A673 (cell line): Measurements from ENCODE around the gene HSD17B13. TPM values are rescaled to one million over a fixed set of nuclear protein-coding genes. Genes with fewer than 3 reads are reported as not detected.
"Not testable (repeated sequence)": the region's sequence is repeated elsewhere in the genome, so short reads cannot be mapped to it uniquely, and the experiment has no call there.

ENCODE experiments used
- BruUV-seq: library from RNA; stranded (reverse); fragments of 400-500 nt; replicated peaks from 2 replicates; lab custom pipeline; 2021; lab: Mats Ljungman, UMichigan
- CTCF ChIA-PET: fragments of 300-600 bp; sonication (Branson Sonifier 250); formaldehyde crosslinking; loops from one replicate; lab custom pipeline; 2022; ENCODE audit warnings: antibody characterized with exemption; lab: Charles Lee
- POLR2A ChIA-PET: fragments of 300-600 bp; sonication (Branson Sonifier 250); formaldehyde crosslinking; loops from one replicate; lab custom pipeline; 2022; ENCODE audit warnings: antibody characterized with exemption; ENCODE audit not compliant: low non-redundant PET; lab: Charles Lee
- DNase-seq: peaks from one replicate; pipeline ENCODE4 v3.0.0-alpha.2; 2015; ENCODE audit warnings: low spot score
- H3K27ac ChIP-seq: fragments of 200-600 bp; sonication (generic); 2 replicates; pipeline ENCODE4 v1.5.1; 2016; ENCODE audit warnings: mixed run types, low read depth, mild to moderate bottlenecking, mixed read lengths, antibody characterized with exemption, low read length; ENCODE audit not compliant: poor library complexity, severe bottlenecking
- H3K27me3 ChIP-seq: fragments of 200-600 bp; sonication (generic); replicated peaks from 2 replicates; pipeline ENCODE4 v1.6.1; 2017; ENCODE audit warnings: mixed run types, low read depth, mild to moderate bottlenecking, mixed read lengths, antibody characterized with exemption, low read length; ENCODE audit not compliant: insufficient read depth, poor library complexity
- H3K36me3 ChIP-seq: fragments of 200-600 bp; sonication (generic); 2 replicates; pipeline ENCODE4 v1.6.1; 2016; ENCODE audit warnings: mixed run types, mild to moderate bottlenecking, mixed read lengths, antibody characterized with exemption, low read length; ENCODE audit not compliant: insufficient read depth, poor library complexity, severe bottlenecking
- H3K4me1 ChIP-seq: fragments of 200-600 bp; sonication (generic); 2 replicates; pipeline ENCODE4 v1.6.1; 2017; ENCODE audit warnings: mixed run types, mild to moderate bottlenecking, mixed read lengths, antibody characterized with exemption, low read length; ENCODE audit not compliant: insufficient read depth, poor library complexity, severe bottlenecking
- H3K4me3 ChIP-seq: fragments of 200-600 bp; sonication (generic); 2 replicates; pipeline ENCODE4 v1.5.1; 2016; ENCODE audit warnings: low read depth, mixed run types, mild to moderate bottlenecking, mixed read lengths, low read length; ENCODE audit not compliant: poor library complexity, severe bottlenecking
- H3K9me3 ChIP-seq: fragments of 200-600 bp; sonication (generic); 2 replicates; pipeline ENCODE4 v1.6.1; 2016; ENCODE audit warnings: mixed run types, low read depth, mild to moderate bottlenecking, mixed read lengths, antibody characterized with exemption, low read length; ENCODE audit not compliant: poor library complexity, severe bottlenecking
- EZH2 ChIP-seq: fragments of 200-600 bp; sonication (generic); IDR thresholded peaks from 2 replicates; pipeline ENCODE4 v1.6.1; 2017; ENCODE audit warnings: borderline replicate concordance, low read depth, mild to moderate bottlenecking, mixed read lengths, antibody characterized with exemption, low read length; ENCODE audit not compliant: poor library complexity, severe bottlenecking
- intact Hi-C: fragments of 100-400 bp; cut with micrococcal nuclease; formaldehyde crosslinking; loops from one replicate; pipeline ENCODE4 v1.10.0; 2022; ENCODE audit not compliant: unreplicated experiment
- total RNA-seq: library from RNA; stranded (reverse); gene quantifications from 2 replicates; pipeline ENCODE4 v1.2.3, GENCODE V29; 2021
- TF ChIP-seq, protein P1 (sequence below): fragments of 300-800, 200-600 bp; sonication (generic); conservative IDR thresholded peaks from 2 replicates; pipeline ENCODE4 v1.5.1; 2017; ENCODE audit warnings: low read depth, mild to moderate bottlenecking, antibody characterized with exemption, low read length, moderate library complexity, mixed read lengths

Gene HSD17B13
- total RNA-seq, 1 experiment from 2014 or later: not detected

DNA sequence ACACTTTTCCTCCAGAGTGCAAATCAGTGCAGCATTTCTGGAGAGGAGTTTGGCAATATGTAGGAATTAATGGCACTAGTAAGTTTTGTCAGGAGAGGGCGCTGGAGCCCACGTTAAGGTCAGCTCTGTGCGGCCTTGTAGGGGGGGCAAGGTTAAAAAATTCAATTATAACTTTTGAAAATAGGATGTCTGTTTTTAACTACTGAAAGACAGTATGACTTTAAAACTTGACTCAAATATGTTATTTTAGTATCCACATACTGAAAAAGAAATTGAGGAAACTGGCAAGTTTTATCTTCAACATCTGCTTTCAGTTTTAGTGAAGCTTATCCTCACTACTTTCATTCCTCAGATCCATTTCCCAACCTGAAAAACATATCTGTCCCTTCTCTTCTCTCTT is 30.9 kb upstream of the HSD17B13 start:
- intact Hi-C loops: no loop called here

GRCh38 chr4:87345139-87345538 is 22.5 kb upstream of the HSD17B13 start:
- CTCF ChIA-PET: no interaction called here
- intact Hi-C loops: no loop called here
- TF ChIP-seq EZH2: no peak
- TF ChIP-seq, protein P1, sequence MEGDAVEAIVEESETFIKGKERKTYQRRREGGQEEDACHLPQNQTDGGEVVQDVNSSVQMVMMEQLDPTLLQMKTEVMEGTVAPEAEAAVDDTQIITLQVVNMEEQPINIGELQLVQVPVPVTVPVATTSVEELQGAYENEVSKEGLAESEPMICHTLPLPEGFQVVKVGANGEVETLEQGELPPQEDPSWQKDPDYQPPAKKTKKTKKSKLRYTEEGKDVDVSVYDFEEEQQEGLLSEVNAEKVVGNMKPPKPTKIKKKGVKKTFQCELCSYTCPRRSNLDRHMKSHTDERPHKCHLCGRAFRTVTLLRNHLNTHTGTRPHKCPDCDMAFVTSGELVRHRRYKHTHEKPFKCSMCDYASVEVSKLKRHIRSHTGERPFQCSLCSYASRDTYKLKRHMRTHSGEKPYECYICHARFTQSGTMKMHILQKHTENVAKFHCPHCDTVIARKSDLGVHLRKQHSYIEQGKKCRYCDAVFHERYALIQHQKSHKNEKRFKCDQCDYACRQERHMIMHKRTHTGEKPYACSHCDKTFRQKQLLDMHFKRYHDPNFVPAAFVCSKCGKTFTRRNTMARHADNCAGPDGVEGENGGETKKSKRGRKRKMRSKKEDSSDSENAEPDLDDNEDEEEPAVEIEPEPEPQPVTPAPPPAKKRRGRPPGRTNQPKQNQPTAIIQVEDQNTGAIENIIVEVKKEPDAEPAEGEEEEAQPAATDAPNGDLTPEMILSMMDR: no peak

More for the DNA sequence above, 30.9 kb upstream of the HSD17B13 start:
- ChIA-PET POLR2A (no interaction called here), CTCF (interaction anchor here (0.6 to 1.0 kb wide), 2 partner anchors 92 to 484 kb away, joined by 5 to 10 read pairs; no protein-coding TSS in a partner anchor)
- Histone ChIP-seq H3K9me3 (no peaks in the 10 kb centered on the region), H3K4me1 (no peaks in the 10 kb centered on the region), H3K36me3 (no peaks in the 10 kb centered on the region), H3K4me3 (no peak overlapping the region), H3K27ac (no peak overlapping the region), H3K27me3 (no peaks in the 10 kb centered on the region)
- peak; percentile 39 for DNase-seq
- TF ChIP-seq, protein P1: peak; percentile 57
- TF ChIP-seq EZH2: no peak
- BruUV-seq: no TSS peak

DNA sequence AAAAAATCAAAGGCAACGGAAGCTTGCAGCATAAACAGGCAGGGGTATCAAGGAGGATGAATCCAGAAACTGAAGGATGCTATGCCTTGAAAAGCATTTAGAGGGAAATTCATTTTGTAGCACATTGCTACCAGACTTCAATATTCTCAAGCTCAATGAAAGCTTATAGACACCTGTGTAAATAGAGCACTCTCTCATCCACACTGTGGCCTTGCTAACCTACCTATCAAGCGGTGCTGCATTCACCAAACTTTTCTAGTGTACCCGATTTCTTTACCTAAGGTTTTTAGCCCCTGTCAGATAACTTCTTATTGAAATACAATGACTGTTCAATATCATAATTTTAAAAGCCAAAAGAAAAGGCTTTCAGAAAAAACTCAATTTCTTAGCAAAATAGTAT is 20.2 kb upstream of the HSD17B13 start:
- POLR2A ChIA-PET: no interaction called here
- H3K36me3 ChIP-seq: no peaks in the 10 kb centered on the region
- intact Hi-C loops: no loop called here

More at GRCh38 chr4:87345139-87345538, 22.5 kb upstream of the HSD17B13 start:
- Histone ChIP-seq H3K4me3 (no peak overlapping the region), H3K9me3 (peaks cover 4% of the 10 kb centered on the region), H3K4me1 (no peaks in the 10 kb centered on the region), H3K36me3 (no peaks in the 10 kb centered on the region), H3K27me3 (no peaks in the 10 kb centered on the region), H3K27ac (no peak overlapping the region)
- DNase-seq: no peak
- BruUV-seq: no TSS peak
- POLR2A ChIA-PET: no interaction called here

GRCh38 chr4:87341954-87342635 is 19.4 kb upstream of the HSD17B13 start:
- H3K27ac ChIP-seq, H3K36me3 ChIP-seq, BruUV-seq, H3K4me1 ChIP-seq, DNase-seq, H3K9me3 ChIP-seq, H3K4me3 ChIP-seq, H3K27me3 ChIP-seq, intact Hi-C loops, POLR2A ChIA-PET, CTCF ChIA-PET: not testable (repeated sequence)

More for the DNA sequence above, 20.2 kb upstream of the HSD17B13 start:
- no peak for DNase-seq
- no TSS peak for BruUV-seq
- CTCF ChIA-PET: no interaction called here
- TF ChIP-seq, protein P1: no peak
- TF ChIP-seq EZH2: no peak
- no peak overlapping the region for H3K4me3 ChIP-seq
- H3K4me1 ChIP-seq: no peaks in the 10 kb centered on the region
- peaks cover 4% of the 10 kb centered on the region for H3K9me3 ChIP-seq
- no peaks in the 10 kb centered on the region for H3K27me3 ChIP-seq
- H3K27ac ChIP-seq: no peak overlapping the region
